Astrocyte (in vitro differentiated cells and primary cell): Measurements from ENCODE around the gene KMT2A.

ENCODE experiments used
- CTCF ChIP-seq: IDR thresholded peaks from 2 replicates; pipeline ENCODE4 v1.5.1; 2011; ENCODE audit warnings: low read depth, mild to moderate bottlenecking, inconsistent platforms, low read length, moderate library complexity; ENCODE audit not compliant: insufficient read depth
- EZH2 ChIP-seq: IDR thresholded peaks from 2 replicates; pipeline ENCODE4 v1.6.1; 2012; ENCODE audit warnings: mild to moderate bottlenecking, low read length, inconsistent platforms; ENCODE audit not compliant: insufficient read depth

GRCh38 chr11:118473537-118473936, 37.2 kb downstream of the KMT2A start:
- no peak for TF ChIP-seq CTCF
- TF ChIP-seq EZH2 = no peak
